ENCODE data around the gene RFTN2. TPM values are rescaled to one million over a fixed set of nuclear protein-coding genes. Genes with fewer than 3 reads are reported as not detected.

RFTN2 gene
- total and polyA plus RNA-seq, 2 donors (not counting 3 experiments of a cell fraction or from before 2014, with no cell fraction given), result 5.0 to 8.0 TPM

DNA sequence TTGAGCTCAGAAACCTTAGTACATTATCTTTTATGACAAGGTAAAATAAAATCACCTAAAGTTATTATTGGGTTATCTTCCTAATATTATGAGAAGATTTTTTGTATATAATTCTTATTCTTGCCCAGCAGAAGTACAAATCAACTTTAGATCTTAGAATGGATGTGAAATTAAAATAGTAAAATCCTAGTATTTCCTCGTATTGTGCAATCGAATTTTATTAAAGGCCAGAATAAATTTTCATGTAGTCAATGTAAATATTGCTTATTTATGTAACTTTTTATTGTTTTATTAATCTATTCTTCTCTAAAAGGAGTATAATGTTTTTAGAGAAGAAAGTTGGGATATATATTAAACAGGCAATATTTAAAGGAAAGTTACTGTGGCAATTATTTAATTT, 42.5 kb upstream of the RFTN2 start:
- H3K4me3 ChIP-seq (replicated peaks in 1 of 3; ENCODE audit: insufficient read depth in 1 of 3, low read depth in 1 of 3, low read length in 3 of 3), result no peak overlapping the region
- FAIRE-seq, result no peak
- H3K4me1 ChIP-seq (ENCODE audit: control insufficient read depth, extremely low read depth, insufficient read depth, low read length), result no peaks in the 10 kb centered on the region
- intact Hi-C loops (cut with micrococcal nuclease) (no loop called here), dilution Hi-C loops (cut with MboI; ENCODE audit: extremely low pct_ligation_motif_present, low sequenced_read_pairs) (no loop called here)
- CTCF ChIA-PET, result no interaction called here
- no TSS peak for BruUV-seq (replicated peaks)
- no peaks in the 10 kb centered on the region for H3K36me3 ChIP-seq (ENCODE audit: control insufficient read depth in 2 of 2, extremely low read depth in 1 of 2, insufficient read depth in 2 of 2, low read length in 2 of 2)
- no peaks in the 10 kb centered on the region for H4K20me1 ChIP-seq (replicated peaks; ENCODE audit: control insufficient read depth, extremely low read depth, insufficient read depth, low read length)
- POLR2A ChIA-PET, result no interaction called here
- H3K9me3 ChIP-seq (replicated peaks; ENCODE audit: control insufficient read depth, insufficient read depth, low read length), result no peaks in the 10 kb centered on the region
- H3K4me2 ChIP-seq (ENCODE audit: insufficient read depth, low read length), result no peak overlapping the region
- H3K9me1 ChIP-seq (replicated peaks; ENCODE audit: control insufficient read depth, extremely low read depth, insufficient read depth, low read length), result no peaks in the 10 kb centered on the region
- no peak overlapping the region for H3K9ac ChIP-seq (replicated peaks; ENCODE audit: extremely low read depth, insufficient read depth, low read length)
- no peak overlapping the region for H2AFZ ChIP-seq (ENCODE audit: low read depth, low read length)
- no peaks in the 10 kb centered on the region for H3K27me3 ChIP-seq (ENCODE audit: control insufficient read depth in 2 of 2, insufficient read depth in 2 of 2, low read length in 2 of 2)
- DNase-seq (ENCODE audit: low read depth, low spot score), result no peak
- no peak for TF ChIP-seq GATA2 (IDR thresholded peaks at IDR 0.05; ENCODE audit: insufficient read depth, insufficient read length, low read depth, low read length)
- TF ChIP-seq FOS (IDR thresholded peaks at IDR 0.05; ENCODE audit: borderline replicate concordance, insufficient read depth, low read length), result no peak
- no peak for TF ChIP-seq POLR2AphosphoS5 (IDR thresholded peaks at IDR 0.05; ENCODE audit: insufficient read depth, low read depth, low read length)
- no peak for TF ChIP-seq EZH2 (IDR thresholded peaks at IDR 0.05; ENCODE audit: borderline replicate concordance, low read depth, low read length, severe bottlenecking)
- TF ChIP-seq, protein P1, sequence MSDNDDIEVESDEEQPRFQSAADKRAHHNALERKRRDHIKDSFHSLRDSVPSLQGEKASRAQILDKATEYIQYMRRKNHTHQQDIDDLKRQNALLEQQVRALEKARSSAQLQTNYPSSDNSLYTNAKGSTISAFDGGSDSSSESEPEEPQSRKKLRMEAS (IDR thresholded peaks at IDR 0.05; ENCODE audit: insufficient read depth, insufficient read length), result no peak
- TF ChIP-seq POLR2A (IDR thresholded peaks at IDR 0.05; ENCODE audit: low read depth, low read length), result no peak
- TF ChIP-seq MYC (IDR thresholded peaks at IDR 0.05; ENCODE audit: low read depth, low read length), result no peak
- TF ChIP-seq, protein P2, sequence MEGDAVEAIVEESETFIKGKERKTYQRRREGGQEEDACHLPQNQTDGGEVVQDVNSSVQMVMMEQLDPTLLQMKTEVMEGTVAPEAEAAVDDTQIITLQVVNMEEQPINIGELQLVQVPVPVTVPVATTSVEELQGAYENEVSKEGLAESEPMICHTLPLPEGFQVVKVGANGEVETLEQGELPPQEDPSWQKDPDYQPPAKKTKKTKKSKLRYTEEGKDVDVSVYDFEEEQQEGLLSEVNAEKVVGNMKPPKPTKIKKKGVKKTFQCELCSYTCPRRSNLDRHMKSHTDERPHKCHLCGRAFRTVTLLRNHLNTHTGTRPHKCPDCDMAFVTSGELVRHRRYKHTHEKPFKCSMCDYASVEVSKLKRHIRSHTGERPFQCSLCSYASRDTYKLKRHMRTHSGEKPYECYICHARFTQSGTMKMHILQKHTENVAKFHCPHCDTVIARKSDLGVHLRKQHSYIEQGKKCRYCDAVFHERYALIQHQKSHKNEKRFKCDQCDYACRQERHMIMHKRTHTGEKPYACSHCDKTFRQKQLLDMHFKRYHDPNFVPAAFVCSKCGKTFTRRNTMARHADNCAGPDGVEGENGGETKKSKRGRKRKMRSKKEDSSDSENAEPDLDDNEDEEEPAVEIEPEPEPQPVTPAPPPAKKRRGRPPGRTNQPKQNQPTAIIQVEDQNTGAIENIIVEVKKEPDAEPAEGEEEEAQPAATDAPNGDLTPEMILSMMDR (IDR thresholded peaks at IDR 0.05; ENCODE audit: extremely low read depth in 1 of 2, insufficient read depth in 1 of 2, low read depth in 1 of 2, low read length in 2 of 2), result no peak
- no peak for TF ChIP-seq JUN (IDR thresholded peaks at IDR 0.05; ENCODE audit: borderline replicate concordance, insufficient read depth, insufficient read length, low read depth)
- H3K27ac ChIP-seq (ENCODE audit: insufficient read depth, low read depth, low read length), result no peak overlapping the region
- no peaks in the 10 kb centered on the region for H3K79me2 ChIP-seq (ENCODE audit: control insufficient read depth, insufficient read depth, low read length)

Data from endothelial cell of umbilical vein (primary cell).